NCI-H146 treated with DMSO at 0.1 percent for 48 hours (cell line): ENCODE measurements around the gene CDC20.

ENCODE experiments used
- DNase-seq: peaks from one replicate; lab custom pipeline; 2025; ENCODE audit not compliant: unreplicated experiment; lab: John Stamatoyannopoulos, UW

CDC20 gene

GRCh38 chr1:43327549-43328292 is 31.1 kb upstream of the CDC20 start:
- DNase-seq = no peak

GRCh38 chr1:43329995-43330751 is 28.6 kb upstream of the CDC20 start:
- no peak for DNase-seq

- DNase-seq = no peak
Measured at GRCh38 chr1:43331688-43332087, 27.1 kb upstream of the CDC20 start.

- DNase-seq = no peak
Measured at GRCh38 chr1:43334453-43335205, 24.2 kb upstream of the CDC20 start.

GRCh38 chr1:43337588-43337987 is 21.2 kb upstream of the CDC20 start, which contains the start of gene MPL:
TSS of gene MPL (plus strand) at chr1:43337818. CDS start at chr1:43337849, 31 bp downstream.
- no peak for DNase-seq

- DNase-seq = no peak
Measured at GRCh38 chr1:43338001-43338400, 20.8 kb upstream of the CDC20 start.

GRCh38 chr1:43339584-43340232 is 19.1 kb upstream of the CDC20 start:
- DNase-seq = peak; percentile 10

GRCh38 chr1:43340559-43340958 is 18.2 kb upstream of the CDC20 start:
- no peak for DNase-seq

- DNase-seq = no peak
Measured at GRCh38 chr1:43344267-43344850, 14.4 kb upstream of the CDC20 start.

- no peak for DNase-seq
Measured at GRCh38 chr1:43345120-43345519, 13.7 kb upstream of the CDC20 start.

- no peak for DNase-seq
Measured at GRCh38 chr1:43346636-43347035, 12.1 kb upstream of the CDC20 start.

- DNase-seq = peak; percentile 54
Measured at GRCh38 chr1:43348343-43348808, 10.4 kb upstream of the CDC20 start.

- DNase-seq = peak; percentile 83
Measured at GRCh38 chr1:43348809-43349593, 9.8 kb upstream of the CDC20 start.

- DNase-seq = no peak
Measured at GRCh38 chr1:43349594-43350306, 9.0 kb upstream of the CDC20 start.

GRCh38 chr1:43350976-43351375 is 7.8 kb upstream of the CDC20 start:
- no peak for DNase-seq

- no peak for DNase-seq
Measured at GRCh38 chr1:43351421-43352350, 7.1 kb upstream of the CDC20 start.

GRCh38 chr1:43352351-43352705 is 6.5 kb upstream of the CDC20 start:
- DNase-seq = no peak

- no peak for DNase-seq
Measured at GRCh38 chr1:43352881-43353280, 5.9 kb upstream of the CDC20 start.
